ENCODE measurements around the gene FAM177A1. TPM values are rescaled to one million over a fixed set of nuclear protein-coding genes. Genes with fewer than 3 reads are reported as not detected.
"Not testable (repeated sequence)": the region's sequence is repeated elsewhere in the genome, so short reads cannot be mapped to it uniquely, and the experiment has no call there.

Gene FAM177A1
- polyA plus RNA-seq, 1 donor from 2014 or later, result 124 TPM

GRCh38 chr14:35088514-35088913, 42.4 kb downstream of the FAM177A1 start:
- no peak overlapping the region for H2AFZ ChIP-seq (ENCODE audit: low read depth, low read length)
- no peaks in the 10 kb centered on the region for H3K9me3 ChIP-seq (ENCODE audit: low read length)
- no peaks in the 10 kb centered on the region for H3F3A ChIP-seq (ENCODE audit: insufficient read depth, low read length, poor library complexity, severe bottlenecking)
- H4K20me1 ChIP-seq (ENCODE audit: insufficient read depth), result no peaks in the 10 kb centered on the region
- no peaks in the 10 kb centered on the region for H3K9me2 ChIP-seq (ENCODE audit: insufficient read depth, low read length)
- H3K4me3 ChIP-seq (ENCODE audit: low read length), result no peak overlapping the region
- H3K27me3 ChIP-seq (ENCODE audit: insufficient read depth, low read depth, low read length), result no peaks in the 10 kb centered on the region
- peaks cover 9% of the 10 kb centered on the region for H3K36me3 ChIP-seq (ENCODE audit: insufficient read depth, low read length)
- TF ChIP-seq MXI1 (conservative IDR thresholded peaks at IDR 0.05; ENCODE audit: poor library complexity, severe bottlenecking), result no peak
- no peak for TF ChIP-seq EP300 (conservative IDR thresholded peaks at IDR 0.05; ENCODE audit: poor library complexity, severe bottlenecking)
- no peak for TF ChIP-seq CTCF (IDR thresholded peaks at IDR 0.05; ENCODE audit: poor library complexity, severe bottlenecking)
- no peak for TF ChIP-seq TAF1 (IDR thresholded peaks at IDR 0.05; ENCODE audit: low read depth)
- TF ChIP-seq SMC3 (conservative IDR thresholded peaks at IDR 0.05; ENCODE audit: poor library complexity), result no peak
- no peak for TF ChIP-seq POLR2AphosphoS5 (IDR thresholded peaks at IDR 0.05)
- TF ChIP-seq RAD21 (conservative IDR thresholded peaks at IDR 0.05), result no peak
- TF ChIP-seq, protein P1, sequence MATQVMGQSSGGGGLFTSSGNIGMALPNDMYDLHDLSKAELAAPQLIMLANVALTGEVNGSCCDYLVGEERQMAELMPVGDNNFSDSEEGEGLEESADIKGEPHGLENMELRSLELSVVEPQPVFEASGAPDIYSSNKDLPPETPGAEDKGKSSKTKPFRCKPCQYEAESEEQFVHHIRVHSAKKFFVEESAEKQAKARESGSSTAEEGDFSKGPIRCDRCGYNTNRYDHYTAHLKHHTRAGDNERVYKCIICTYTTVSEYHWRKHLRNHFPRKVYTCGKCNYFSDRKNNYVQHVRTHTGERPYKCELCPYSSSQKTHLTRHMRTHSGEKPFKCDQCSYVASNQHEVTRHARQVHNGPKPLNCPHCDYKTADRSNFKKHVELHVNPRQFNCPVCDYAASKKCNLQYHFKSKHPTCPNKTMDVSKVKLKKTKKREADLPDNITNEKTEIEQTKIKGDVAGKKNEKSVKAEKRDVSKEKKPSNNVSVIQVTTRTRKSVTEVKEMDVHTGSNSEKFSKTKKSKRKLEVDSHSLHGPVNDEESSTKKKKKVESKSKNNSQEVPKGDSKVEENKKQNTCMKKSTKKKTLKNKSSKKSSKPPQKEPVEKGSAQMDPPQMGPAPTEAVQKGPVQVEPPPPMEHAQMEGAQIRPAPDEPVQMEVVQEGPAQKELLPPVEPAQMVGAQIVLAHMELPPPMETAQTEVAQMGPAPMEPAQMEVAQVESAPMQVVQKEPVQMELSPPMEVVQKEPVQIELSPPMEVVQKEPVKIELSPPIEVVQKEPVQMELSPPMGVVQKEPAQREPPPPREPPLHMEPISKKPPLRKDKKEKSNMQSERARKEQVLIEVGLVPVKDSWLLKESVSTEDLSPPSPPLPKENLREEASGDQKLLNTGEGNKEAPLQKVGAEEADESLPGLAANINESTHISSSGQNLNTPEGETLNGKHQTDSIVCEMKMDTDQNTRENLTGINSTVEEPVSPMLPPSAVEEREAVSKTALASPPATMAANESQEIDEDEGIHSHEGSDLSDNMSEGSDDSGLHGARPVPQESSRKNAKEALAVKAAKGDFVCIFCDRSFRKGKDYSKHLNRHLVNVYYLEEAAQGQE (IDR thresholded peaks at IDR 0.05; ENCODE audit: borderline replicate concordance), result no peak
- TF ChIP-seq EZH2 (IDR thresholded peaks at IDR 0.05; ENCODE audit: borderline replicate concordance, insufficient read depth, low read length, poor library complexity, severe bottlenecking), result no peak
- H3K27ac ChIP-seq (ENCODE audit: low read length), result no peak overlapping the region
- no peaks in the 10 kb centered on the region for H3K79me2 ChIP-seq (replicated peaks; ENCODE audit: insufficient read depth, low read length)
- no peak overlapping the region for H3K9ac ChIP-seq (ENCODE audit: low read length)
- H3K4me2 ChIP-seq (ENCODE audit: low read length), result no peak overlapping the region

DNA sequence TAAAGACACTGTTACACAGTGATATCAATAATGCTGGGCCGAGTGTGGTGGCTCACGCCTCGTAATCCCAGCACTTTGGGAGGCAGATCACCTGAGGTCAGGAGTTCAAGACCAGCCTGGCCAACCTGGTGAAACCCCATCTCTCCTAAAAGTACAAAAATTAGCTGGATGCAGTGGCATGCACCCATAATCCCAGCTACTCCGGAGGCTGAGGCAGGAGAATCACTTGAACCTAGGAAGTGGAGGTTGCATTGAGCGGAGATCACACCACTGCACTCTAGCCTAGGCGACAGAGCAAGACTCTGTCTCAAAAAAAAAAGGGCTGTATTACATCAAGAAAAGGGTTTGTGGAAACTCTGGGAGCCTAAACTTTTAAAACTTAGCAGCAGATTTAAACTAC, 48.6 kb downstream of the FAM177A1 start:
- not testable (repeated sequence) for H3F3A ChIP-seq (ENCODE audit: insufficient read depth, low read length, poor library complexity, severe bottlenecking); H3K4me2 ChIP-seq (ENCODE audit: low read length); H4K20me1 ChIP-seq (ENCODE audit: insufficient read depth); H3K27ac ChIP-seq (ENCODE audit: low read length); H3K9me2 ChIP-seq (ENCODE audit: insufficient read depth, low read length); H3K4me3 ChIP-seq (ENCODE audit: low read length); H2AFZ ChIP-seq (ENCODE audit: low read depth, low read length); H3K9ac ChIP-seq (ENCODE audit: low read length); H3K9me3 ChIP-seq (ENCODE audit: low read length); H3K79me2 ChIP-seq (replicated peaks; ENCODE audit: insufficient read depth, low read length); H3K27me3 ChIP-seq (ENCODE audit: insufficient read depth, low read depth, low read length)
- H3K36me3 ChIP-seq (ENCODE audit: insufficient read depth, low read length), result peaks cover 14% of the 10 kb centered on the region

- Histone ChIP-seq H2AFZ (ENCODE audit: low read depth, low read length) (no peak overlapping the region), H4K20me1 (ENCODE audit: insufficient read depth) (no peaks in the 10 kb centered on the region), H3K36me3 (ENCODE audit: insufficient read depth, low read length) (peaks cover 23% of the 10 kb centered on the region), H3K9me3 (ENCODE audit: low read length) (no peaks in the 10 kb centered on the region), H3K27me3 (ENCODE audit: insufficient read depth, low read depth, low read length) (no peaks in the 10 kb centered on the region), H3K4me3 (ENCODE audit: low read length) (no peak overlapping the region), H3K79me2 (replicated peaks; ENCODE audit: insufficient read depth, low read length) (no peaks in the 10 kb centered on the region), H3K4me2 (ENCODE audit: low read length) (no peak overlapping the region), H3K9me2 (ENCODE audit: insufficient read depth, low read length) (no peaks in the 10 kb centered on the region), H3F3A (ENCODE audit: insufficient read depth, low read length, poor library complexity, severe bottlenecking) (no peaks in the 10 kb centered on the region), H3K9ac (ENCODE audit: low read length) (no peak overlapping the region), H3K27ac (ENCODE audit: low read length) (no peak overlapping the region)
- TF ChIP-seq, protein P1 (IDR thresholded peaks at IDR 0.05; ENCODE audit: borderline replicate concordance), result no peak
- no peak for TF ChIP-seq CTCF (IDR thresholded peaks at IDR 0.05; ENCODE audit: poor library complexity, severe bottlenecking)
- TF ChIP-seq EP300 (conservative IDR thresholded peaks at IDR 0.05; ENCODE audit: poor library complexity, severe bottlenecking), result no peak
- no peak for TF ChIP-seq RAD21 (conservative IDR thresholded peaks at IDR 0.05)
- no peak for TF ChIP-seq TAF1 (IDR thresholded peaks at IDR 0.05; ENCODE audit: low read depth)
- no peak for TF ChIP-seq MXI1 (conservative IDR thresholded peaks at IDR 0.05; ENCODE audit: poor library complexity, severe bottlenecking)
- TF ChIP-seq EZH2 (IDR thresholded peaks at IDR 0.05; ENCODE audit: borderline replicate concordance, insufficient read depth, low read length, poor library complexity, severe bottlenecking), result no peak
- no peak for TF ChIP-seq POLR2AphosphoS5 (IDR thresholded peaks at IDR 0.05)
- no peak for TF ChIP-seq SMC3 (conservative IDR thresholded peaks at IDR 0.05; ENCODE audit: poor library complexity)
These were observed 61.8 kb downstream of the FAM177A1 start for GRCh38 chr14:35107866-35108265.

All from neural cell (in vitro differentiated cells).